ENCODE measurements around the gene SPATA2L.
A peak's percentile ranks its signal among the peaks of the same experiment; 100 is the strongest.

SPATA2L gene

GRCh38 chr16:89701425-89702406, at the start of gene SPATA2L:
Gene SPATA2L, minus strand, starts transcription at chr16:89701705. Its CDS starts 473 bp downstream, at chr16:89701232.
- peak; percentile 96 to 98 (median 97) for DNase-seq (ENCODE audit: low read depth in 3 of 3)

- DNase-seq (ENCODE audit: low read depth in 3 of 3): no peak
Observed at GRCh38 chr16:89749637-89750036, 48.1 kb upstream of the SPATA2L start.

GRCh38 chr16:89748921-89749320, 47.4 kb upstream of the SPATA2L start:
- DNase-seq (ENCODE audit: low read depth in 3 of 3): no peak

GRCh38 chr16:89748076-89748475, 46.6 kb upstream of the SPATA2L start:
- no peak for DNase-seq (ENCODE audit: low read depth in 3 of 3)

- DNase-seq (ENCODE audit: low read depth in 3 of 3): no peak
Observed at GRCh38 chr16:89746043-89746442, 44.5 kb upstream of the SPATA2L start.

GRCh38 chr16:89744813-89745212, 43.3 kb upstream of the SPATA2L start:
- no peak for DNase-seq (ENCODE audit: low read depth in 3 of 3)

GRCh38 chr16:89742948-89743347, 41.4 kb upstream of the SPATA2L start:
- no peak for DNase-seq (ENCODE audit: low read depth in 3 of 3)

- no peak for DNase-seq (ENCODE audit: low read depth in 3 of 3)
Observed at GRCh38 chr16:89741342-89742014, 40.0 kb upstream of the SPATA2L start.

- DNase-seq (ENCODE audit: low read depth in 3 of 3): no peak
Observed at GRCh38 chr16:89739383-89739782, 37.9 kb upstream of the SPATA2L start.

GRCh38 chr16:89738538-89739317, 37.2 kb upstream of the SPATA2L start:
- no peak for DNase-seq (ENCODE audit: low read depth in 3 of 3)

- no peak for DNase-seq (ENCODE audit: low read depth in 3 of 3)
Observed at GRCh38 chr16:89738072-89738377, 36.5 kb upstream of the SPATA2L start.

- DNase-seq (ENCODE audit: low read depth in 3 of 3): no peak
Observed at GRCh38 chr16:89737341-89738071, 36.0 kb upstream of the SPATA2L start.

- no peak for DNase-seq (ENCODE audit: low read depth in 3 of 3)
Observed at GRCh38 chr16:89736554-89736953, 35.0 kb upstream of the SPATA2L start.

- DNase-seq (ENCODE audit: low read depth in 3 of 3): no peak
Observed at GRCh38 chr16:89733792-89734191, 32.3 kb upstream of the SPATA2L start.

- no peak for DNase-seq (ENCODE audit: low read depth in 3 of 3)
Observed at GRCh38 chr16:89733322-89733721, 31.8 kb upstream of the SPATA2L start.

GRCh38 chr16:89732918-89733242, 31.4 kb upstream of the SPATA2L start:
- DNase-seq (ENCODE audit: low read depth in 3 of 3): no peak

GRCh38 chr16:89732142-89732917, 30.8 kb upstream of the SPATA2L start:
- DNase-seq (ENCODE audit: low read depth in 3 of 3): no peak

GRCh38 chr16:89730610-89731234, 29.2 kb upstream of the SPATA2L start:
- no peak for DNase-seq (ENCODE audit: low read depth in 3 of 3)

- no peak for DNase-seq (ENCODE audit: low read depth in 3 of 3)
Observed at GRCh38 chr16:89729863-89730593, 28.5 kb upstream of the SPATA2L start.

GRCh38 chr16:89729293-89729692, 27.8 kb upstream of the SPATA2L start:
- DNase-seq (ENCODE audit: low read depth in 3 of 3): no peak

All from stimulated activated CD4-positive, alpha-beta T cell treated with anti-CD3 and anti-CD28 coated beads, TNF-alpha, amount 100 ng/mL, for 4 hours (primary cell).